HepG2 (cell line): ENCODE data around the gene ENTPD2.

Source experiments
- BCL6 ChIP-seq: IDR thresholded peaks from 2 replicates; pipeline ENCODE4 v1.6.1; 2016; ENCODE audit warnings: missing genetic modification reagents, missing compliant biosample characterization
- CHD2 ChIP-seq: IDR thresholded peaks from 2 replicates; pipeline ENCODE4 v1.6.1; 2011; ENCODE audit warnings: low read depth, low read length, improper control_type of control experiment
- ELK4 ChIP-seq: sonication (generic); formaldehyde crosslinking; IDR thresholded peaks from 2 replicates; pipeline ENCODE4 v1.9.0; 2021; ENCODE audit warnings: missing genetic modification reagents, borderline replicate concordance
- POLR2A ChIP-seq, 2 experiments: IDR thresholded peaks; 2 replicates each; pipeline ENCODE4 v1.6.1; 2011; ENCODE audit warnings: low read depth in 2 of 2, low read length in 2 of 2, mild to moderate bottlenecking in 1 of 2, moderate library complexity in 1 of 2; ENCODE audit not compliant: insufficient read depth in 1 of 2
- RBAK ChIP-seq: sonication (generic); formaldehyde crosslinking; IDR thresholded peaks from 2 replicates; pipeline ENCODE4 v1.5.1; 2020; ENCODE audit warnings: mild to moderate bottlenecking, missing genetic modification reagents
- RFX1 ChIP-seq: fragments of 450-650 bp; IDR thresholded peaks from 2 replicates; pipeline ENCODE4 v1.6.1; 2017
- RNF2 ChIP-seq: fragments of 450-650 bp; conservative IDR thresholded peaks from 2 replicates; pipeline ENCODE4 v1.6.1; 2016; ENCODE audit warnings: low read depth
- SPEN ChIP-seq: sonication (generic); formaldehyde crosslinking; IDR thresholded peaks from 2 replicates; pipeline ENCODE4 v1.5.1; 2020; ENCODE audit warnings: low read depth, mild to moderate bottlenecking, missing genetic modification reagents
- TAF15 ChIP-seq: fragments of 200-400 bp; formaldehyde crosslinking; IDR thresholded peaks from one replicate; pipeline ENCODE4 v1.6.1; 2018; ENCODE audit warnings: mild to moderate bottlenecking, low read depth, low read length; ENCODE audit not compliant: poor library complexity, severe bottlenecking
- ZNF362 ChIP-seq: sonication (generic); formaldehyde crosslinking; IDR thresholded peaks from 2 replicates; pipeline ENCODE4 v1.4.0; 2020; ENCODE audit warnings: missing genetic modification reagents, mild to moderate bottlenecking, borderline replicate concordance
- TF ChIP-seq, protein P1 (sequence below): sonication (generic); formaldehyde crosslinking; IDR thresholded peaks from 2 replicates; pipeline ENCODE4 v1.5.0; 2020; ENCODE audit warnings: mild to moderate bottlenecking, missing genetic modification reagents, moderate library complexity
- TF ChIP-seq, protein P2 (sequence below): IDR thresholded peaks from 2 replicates; pipeline ENCODE4 v1.6.1; 2012; ENCODE audit warnings: inconsistent platforms

GRCh38 chr9:137050570-137050969, 3.3 kb downstream of the ENTPD2 start:
- TF ChIP-seq RNF2 (no peak), POLR2A (IDR thresholded peaks at IDR 0.05; ENCODE audit: insufficient read depth in 1 of 2, low read depth in 2 of 2, low read length in 2 of 2) (no peak), CHD2 (no peak), TAF15 (no peak), BCL6 (no peak), ZNF362 (no peak), SPEN (CRISPR knock-in tag) (no peak), RBAK (CRISPR knock-in tag) (no peak), RFX1 (no peak), ELK4 (CRISPR knock-in tag) (no peak)
- TF ChIP-seq, protein P1, sequence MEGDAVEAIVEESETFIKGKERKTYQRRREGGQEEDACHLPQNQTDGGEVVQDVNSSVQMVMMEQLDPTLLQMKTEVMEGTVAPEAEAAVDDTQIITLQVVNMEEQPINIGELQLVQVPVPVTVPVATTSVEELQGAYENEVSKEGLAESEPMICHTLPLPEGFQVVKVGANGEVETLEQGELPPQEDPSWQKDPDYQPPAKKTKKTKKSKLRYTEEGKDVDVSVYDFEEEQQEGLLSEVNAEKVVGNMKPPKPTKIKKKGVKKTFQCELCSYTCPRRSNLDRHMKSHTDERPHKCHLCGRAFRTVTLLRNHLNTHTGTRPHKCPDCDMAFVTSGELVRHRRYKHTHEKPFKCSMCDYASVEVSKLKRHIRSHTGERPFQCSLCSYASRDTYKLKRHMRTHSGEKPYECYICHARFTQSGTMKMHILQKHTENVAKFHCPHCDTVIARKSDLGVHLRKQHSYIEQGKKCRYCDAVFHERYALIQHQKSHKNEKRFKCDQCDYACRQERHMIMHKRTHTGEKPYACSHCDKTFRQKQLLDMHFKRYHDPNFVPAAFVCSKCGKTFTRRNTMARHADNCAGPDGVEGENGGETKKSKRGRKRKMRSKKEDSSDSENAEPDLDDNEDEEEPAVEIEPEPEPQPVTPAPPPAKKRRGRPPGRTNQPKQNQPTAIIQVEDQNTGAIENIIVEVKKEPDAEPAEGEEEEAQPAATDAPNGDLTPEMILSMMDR (CRISPR knock-in tag): no peak
- TF ChIP-seq, protein P2, sequence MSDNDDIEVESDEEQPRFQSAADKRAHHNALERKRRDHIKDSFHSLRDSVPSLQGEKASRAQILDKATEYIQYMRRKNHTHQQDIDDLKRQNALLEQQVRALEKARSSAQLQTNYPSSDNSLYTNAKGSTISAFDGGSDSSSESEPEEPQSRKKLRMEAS: no peak
